AG09309 (cell line): ENCODE measurements around the gene R3HCC1L.
A peak's percentile ranks its signal among the peaks of the same experiment; 100 is the strongest.

ENCODE experiments used
- DNase-seq: peaks from one replicate; pipeline ENCODE4 v3.0.0-alpha.2; 2010; ENCODE audit warnings: low read depth
- H3K4me3 ChIP-seq: 2 replicates; pipeline ENCODE4 v1.5.1; 2011; ENCODE audit warnings: mild to moderate bottlenecking, low read depth, low read length, moderate library complexity; ENCODE audit not compliant: control insufficient read depth
- TF ChIP-seq, protein P1 (sequence below): IDR thresholded peaks from 2 replicates; pipeline ENCODE4 v1.5.1; 2011; ENCODE audit warnings: mild to moderate bottlenecking, low read depth, low read length, inconsistent platforms; ENCODE audit not compliant: insufficient read depth, control insufficient read depth; ENCODE audit errors: missing control alignments

Gene R3HCC1L

DNA sequence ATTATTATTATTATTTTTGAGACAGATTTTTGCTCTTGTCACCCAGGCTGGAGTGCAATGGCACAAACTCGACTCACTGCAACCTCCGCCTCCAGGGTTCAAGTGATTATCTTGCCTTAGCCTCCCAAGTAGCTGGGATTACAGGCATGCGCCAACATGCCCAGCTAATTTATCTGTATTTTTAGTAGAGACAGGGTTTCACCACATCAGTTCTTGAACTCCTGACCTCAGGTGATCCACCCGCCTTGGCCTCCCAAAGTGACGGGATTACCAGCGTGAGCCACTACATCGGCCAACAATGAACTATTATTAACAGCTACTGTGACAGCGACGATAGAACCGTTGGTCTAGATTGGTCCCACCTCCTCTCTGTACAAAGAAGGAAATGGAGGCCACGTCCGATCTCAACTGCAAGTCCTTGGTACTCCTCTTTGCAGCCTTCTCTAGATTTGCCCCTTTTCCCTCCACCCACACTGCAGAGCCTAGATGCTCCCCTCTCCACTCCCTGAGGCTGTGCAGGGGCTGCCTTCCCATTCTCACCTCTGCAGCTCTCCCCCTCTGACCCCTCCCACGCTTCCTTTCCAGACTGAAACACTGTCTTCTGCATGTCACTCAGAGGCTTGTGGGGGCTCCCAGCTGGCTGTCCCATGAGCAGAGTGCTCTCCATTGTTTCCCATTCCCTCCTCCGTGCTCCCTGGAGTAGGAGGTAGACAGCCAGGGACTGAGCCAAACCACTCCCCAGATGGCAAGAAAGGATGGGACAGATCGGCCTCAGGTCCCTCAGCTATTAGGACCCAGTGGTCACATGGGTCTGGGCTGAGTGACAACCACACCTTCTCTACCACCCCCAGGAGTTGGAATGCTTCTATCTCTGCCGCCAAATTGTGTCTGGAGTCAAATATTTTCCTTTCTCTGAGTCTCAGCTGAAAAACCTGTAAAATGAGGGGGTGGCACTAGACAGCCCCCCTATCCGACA lies 131.2 kb downstream of the R3HCC1L start:
- TF ChIP-seq, protein P1, sequence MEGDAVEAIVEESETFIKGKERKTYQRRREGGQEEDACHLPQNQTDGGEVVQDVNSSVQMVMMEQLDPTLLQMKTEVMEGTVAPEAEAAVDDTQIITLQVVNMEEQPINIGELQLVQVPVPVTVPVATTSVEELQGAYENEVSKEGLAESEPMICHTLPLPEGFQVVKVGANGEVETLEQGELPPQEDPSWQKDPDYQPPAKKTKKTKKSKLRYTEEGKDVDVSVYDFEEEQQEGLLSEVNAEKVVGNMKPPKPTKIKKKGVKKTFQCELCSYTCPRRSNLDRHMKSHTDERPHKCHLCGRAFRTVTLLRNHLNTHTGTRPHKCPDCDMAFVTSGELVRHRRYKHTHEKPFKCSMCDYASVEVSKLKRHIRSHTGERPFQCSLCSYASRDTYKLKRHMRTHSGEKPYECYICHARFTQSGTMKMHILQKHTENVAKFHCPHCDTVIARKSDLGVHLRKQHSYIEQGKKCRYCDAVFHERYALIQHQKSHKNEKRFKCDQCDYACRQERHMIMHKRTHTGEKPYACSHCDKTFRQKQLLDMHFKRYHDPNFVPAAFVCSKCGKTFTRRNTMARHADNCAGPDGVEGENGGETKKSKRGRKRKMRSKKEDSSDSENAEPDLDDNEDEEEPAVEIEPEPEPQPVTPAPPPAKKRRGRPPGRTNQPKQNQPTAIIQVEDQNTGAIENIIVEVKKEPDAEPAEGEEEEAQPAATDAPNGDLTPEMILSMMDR = no peak
- no peak for DNase-seq
- no peak overlapping the region for H3K4me3 ChIP-seq

DNA sequence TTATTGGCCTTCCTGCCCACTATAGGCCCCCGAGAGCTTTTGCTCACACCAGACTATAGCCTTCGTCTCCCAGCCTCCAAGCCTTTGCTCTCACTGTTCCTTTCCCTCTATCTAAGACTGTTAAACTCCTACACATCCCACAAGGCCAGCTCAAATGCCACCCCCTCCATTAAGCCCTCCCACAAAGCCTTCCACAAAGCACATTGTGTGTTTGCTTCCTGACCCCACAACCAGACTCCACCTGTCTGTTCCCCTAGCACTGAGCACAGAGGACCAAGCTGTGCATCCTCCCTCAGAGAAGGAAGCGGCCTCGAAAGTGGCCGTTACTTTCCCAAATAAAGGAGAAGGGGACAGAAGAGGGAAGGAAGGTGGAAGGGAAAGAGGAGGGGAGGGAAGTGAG lies 132.2 kb downstream of the R3HCC1L start:
- no peak overlapping the region; the same call in 1 of the 2 replicates for H3K4me3 ChIP-seq
- no peak for DNase-seq
- TF ChIP-seq, protein P1 = no peak

DNA sequence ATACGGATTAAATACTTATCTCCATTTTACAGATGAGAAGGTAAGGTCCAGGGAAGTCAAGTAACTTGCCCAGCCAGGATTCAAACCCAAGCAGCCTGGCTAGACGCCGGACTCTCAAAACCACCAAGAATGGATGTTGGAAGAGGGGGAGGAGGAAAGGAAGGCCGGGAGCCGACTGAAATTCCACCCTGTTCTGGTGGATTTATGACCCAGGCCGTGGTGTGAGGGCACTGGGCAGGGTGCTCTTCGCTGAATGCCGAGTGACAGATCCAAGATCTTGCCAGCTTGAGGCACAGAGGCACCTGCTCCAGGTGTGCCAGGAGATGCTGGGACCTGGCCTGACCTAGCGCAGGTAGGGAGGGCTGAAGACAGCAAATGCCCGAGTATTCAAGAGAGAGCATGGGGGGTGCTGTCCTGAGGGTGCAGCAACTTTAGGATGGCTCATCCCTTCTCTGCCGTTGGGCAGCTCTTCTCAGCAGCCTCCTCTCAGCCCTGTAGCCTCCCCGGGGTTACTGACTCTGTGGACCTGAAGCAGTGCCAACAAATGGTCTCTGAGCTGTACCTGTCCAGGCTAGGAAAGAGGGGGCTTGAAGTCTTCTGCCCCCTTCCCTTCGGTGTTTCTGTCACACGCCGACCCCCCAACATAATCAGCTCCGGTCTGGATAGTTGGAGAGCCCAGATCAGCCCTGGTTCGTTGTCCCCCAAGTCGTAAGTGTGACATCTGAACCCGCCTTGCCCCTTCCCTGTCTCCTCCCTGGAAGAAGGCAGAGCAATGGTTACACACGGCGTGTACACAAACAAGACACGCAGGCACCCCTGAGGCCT lies 132.8 kb downstream of the R3HCC1L start:
- DNase-seq = no peak

DNA sequence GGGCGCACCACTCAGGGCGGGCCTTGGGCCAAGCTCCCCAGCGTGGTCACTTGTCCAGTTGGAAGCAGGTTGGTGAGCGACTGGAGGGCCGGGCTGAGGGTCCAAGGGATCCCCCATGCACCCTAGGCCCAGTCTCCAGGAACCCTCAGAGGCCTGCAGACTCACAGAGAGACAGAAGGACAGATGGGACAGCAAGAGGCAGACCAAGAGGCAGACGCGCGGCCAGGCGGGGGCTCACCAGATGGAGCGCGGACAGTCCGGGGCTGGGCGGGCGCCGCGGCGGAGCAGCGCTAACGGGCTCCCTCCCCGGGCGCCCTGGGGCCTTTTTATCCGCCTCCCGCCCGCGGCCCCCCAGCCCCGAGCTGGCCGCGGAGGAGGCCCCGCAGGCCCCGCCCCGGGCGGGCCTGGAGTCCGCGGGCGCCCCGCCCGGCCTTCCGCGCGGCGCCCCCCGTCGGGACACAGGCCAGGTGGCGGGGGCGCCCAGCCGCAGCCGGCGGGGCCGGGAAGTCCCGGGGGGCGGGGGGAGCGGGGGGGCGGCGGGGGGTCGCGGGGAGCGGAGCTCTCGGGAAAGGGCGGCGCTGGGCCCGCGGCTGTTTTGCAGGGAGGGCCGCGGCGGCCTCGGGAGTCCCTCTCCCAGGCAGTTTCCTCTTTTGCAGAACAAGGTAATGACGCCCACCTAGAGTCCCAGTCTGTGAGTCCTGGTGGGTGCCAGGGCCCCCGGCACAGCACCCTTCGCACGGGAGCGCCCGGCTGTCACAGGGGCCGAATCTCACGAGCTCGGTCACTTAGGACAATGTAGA lies 133.6 kb downstream of the R3HCC1L start, which contains the start of gene LOXL4:
Gene LOXL4 (minus strand): TSS at position 301 of the 800 bp plus-strand sequence. CDS start 5,175 bp downstream, outside the sequence.
- no peak for DNase-seq
- TF ChIP-seq, protein P1 = no peak
- peak within 1 kb of the TSS; percentile 48 for H3K4me3 ChIP-seq

More for the DNA sequence above, 132.8 kb downstream of the R3HCC1L start:
- peak overlapping the region; percentile 48 for H3K4me3 ChIP-seq
- TF ChIP-seq, protein P1 = no peak

DNA sequence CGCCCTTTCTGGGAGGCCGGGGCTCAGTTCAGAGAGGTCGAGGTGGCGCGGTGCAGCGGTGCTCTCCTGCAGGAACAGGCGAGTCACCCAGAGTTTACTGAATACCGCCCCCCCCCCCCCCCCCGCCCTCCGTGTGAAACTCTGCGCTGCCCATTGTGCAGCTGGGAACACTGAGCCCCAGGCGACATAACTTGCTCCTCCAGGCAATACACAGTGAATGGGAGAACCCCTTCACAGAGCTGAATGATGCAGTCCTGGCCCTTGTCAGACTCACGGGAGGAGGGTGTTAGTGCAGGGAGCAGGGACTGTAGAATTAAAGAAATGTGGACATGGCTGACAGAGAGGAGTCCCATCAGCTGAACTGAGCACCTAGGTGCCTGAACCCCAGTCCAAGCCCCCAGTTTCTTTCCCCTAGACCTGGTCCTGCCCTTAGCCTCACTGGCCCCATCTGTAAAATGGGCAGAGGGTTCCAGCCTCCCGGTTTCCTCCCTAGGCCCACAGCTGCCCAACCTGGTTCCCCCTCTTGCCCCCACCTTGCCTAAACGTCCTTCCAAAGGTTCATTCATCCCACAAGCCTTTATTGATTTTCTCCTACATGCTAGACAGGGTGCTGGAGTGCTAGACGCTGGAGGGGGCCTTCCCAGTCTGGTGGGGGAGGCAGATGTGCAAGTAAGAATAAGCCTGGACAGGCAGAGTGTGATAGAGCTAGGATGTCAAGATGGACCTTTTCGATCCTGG lies 134.4 kb downstream of the R3HCC1L start:
- no peak for DNase-seq
- H3K4me3 ChIP-seq = peak overlapping the region; percentile 45
- TF ChIP-seq, protein P1 = no peak

DNA sequence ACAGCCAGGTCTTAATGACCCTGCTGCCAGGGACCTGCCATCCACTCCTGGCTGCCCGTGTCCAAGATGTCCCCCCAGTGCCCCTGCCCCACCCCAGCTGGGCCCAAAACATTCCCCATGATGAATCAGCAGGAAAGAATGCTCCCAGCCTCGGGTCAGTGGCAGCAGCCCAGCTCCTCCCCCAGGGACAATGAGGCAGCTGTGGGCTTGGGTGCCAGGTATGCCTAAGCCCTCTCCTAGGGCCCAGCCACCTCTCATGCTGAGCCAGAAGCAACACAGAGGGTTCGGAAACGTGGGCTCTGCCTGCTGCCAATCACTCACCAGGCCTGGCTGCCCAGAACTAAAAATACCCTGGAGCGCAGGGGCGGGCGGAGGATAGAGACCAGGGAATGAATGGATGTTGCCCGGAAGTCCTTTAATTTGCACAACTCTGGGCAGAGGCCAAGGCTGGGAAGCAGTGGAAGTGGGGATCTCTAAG lies 135.0 kb downstream of the R3HCC1L start:
- TF ChIP-seq, protein P1 = no peak
- DNase-seq = peak; percentile 55

More for the DNA sequence above, 135.0 kb downstream of the R3HCC1L start:
- H3K4me3 ChIP-seq = no peak overlapping the region
